GM12891 (cell line): ENCODE measurements around the gene RABL6.

Experiments used
- DNase-seq: peaks from one replicate; pipeline ENCODE4 v3.0.0; 2011; ENCODE audit warnings: low spot score; ENCODE audit not compliant: insufficient read length
- FAIRE-seq: peaks from 2 replicates; lab custom pipeline; 2011; peaks lifted over from hg19 to GRCh38; lab: Jason Lieb, UNC
- PAX5 ChIP-seq: IDR thresholded peaks from 2 replicates; pipeline ENCODE4 v1.6.1; 2011; ENCODE audit warnings: low read length, moderate library complexity, mild to moderate bottlenecking; ENCODE audit not compliant: insufficient read depth, severe bottlenecking
- POLR2A ChIP-seq: IDR thresholded peaks from 2 replicates; pipeline ENCODE4 v1.6.1; 2011; ENCODE audit warnings: low read depth, low read length, control low read depth
- POLR2AphosphoS5 ChIP-seq: IDR thresholded peaks from 2 replicates; pipeline ENCODE4 v1.6.1; 2011; ENCODE audit warnings: low read depth, low read length, control low read depth
- POU2F2 ChIP-seq: IDR thresholded peaks from 2 replicates; pipeline ENCODE4 v1.6.1; 2011; ENCODE audit warnings: low read depth, mild to moderate bottlenecking, control low read depth, low read length, moderate library complexity
- SPI1 ChIP-seq: IDR thresholded peaks from 2 replicates; pipeline ENCODE4 v1.6.1; 2011; ENCODE audit warnings: low read depth, low read length, control low read depth
- TAF1 ChIP-seq: IDR thresholded peaks from 2 replicates; pipeline ENCODE4 v1.6.1; 2011; ENCODE audit warnings: low read depth, low read length, control low read depth

RABL6 gene

DNA sequence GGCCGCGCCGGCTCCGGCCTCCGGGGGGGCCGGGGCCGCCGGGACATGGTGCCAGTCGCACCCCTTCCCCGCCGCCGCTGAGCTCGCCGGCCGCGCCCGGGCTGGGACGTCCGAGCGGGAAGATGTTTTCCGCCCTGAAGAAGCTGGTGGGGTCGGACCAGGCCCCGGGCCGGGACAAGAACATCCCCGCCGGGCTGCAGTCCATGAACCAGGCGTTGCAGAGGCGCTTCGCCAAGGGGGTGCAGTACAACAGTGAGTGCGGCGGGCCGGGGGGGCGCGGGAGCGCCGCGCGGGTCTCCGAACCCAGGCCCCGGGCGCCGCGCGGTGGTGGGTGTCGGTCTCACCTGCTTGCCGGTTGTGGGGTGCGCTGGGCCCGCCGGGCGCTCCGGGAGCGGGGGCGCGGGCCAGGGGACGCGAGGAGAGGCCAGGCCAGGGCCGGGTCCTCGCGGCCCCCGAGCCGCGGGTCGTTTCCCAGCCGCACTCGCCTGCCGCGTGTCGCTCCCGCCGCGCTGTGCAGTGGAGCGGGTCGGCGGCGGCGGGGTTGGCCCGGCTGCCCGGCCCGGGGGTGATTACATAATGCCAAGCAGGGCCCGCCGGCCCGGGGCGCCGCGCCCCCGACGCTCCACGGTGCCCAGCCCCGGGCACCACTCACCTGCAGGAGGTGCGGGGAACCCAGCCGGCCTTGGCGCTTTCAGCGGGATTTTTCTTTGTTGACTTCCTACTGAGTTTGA lies 492 bp downstream of the RABL6 start:
- DNase-seq (peak; percentile 57), FAIRE-seq (no peak)
- no peak for TF ChIP-seq SPI1
- peak; percentile 88 for TF ChIP-seq PAX5
- TF ChIP-seq TAF1 = peak; percentile 72

DNA sequence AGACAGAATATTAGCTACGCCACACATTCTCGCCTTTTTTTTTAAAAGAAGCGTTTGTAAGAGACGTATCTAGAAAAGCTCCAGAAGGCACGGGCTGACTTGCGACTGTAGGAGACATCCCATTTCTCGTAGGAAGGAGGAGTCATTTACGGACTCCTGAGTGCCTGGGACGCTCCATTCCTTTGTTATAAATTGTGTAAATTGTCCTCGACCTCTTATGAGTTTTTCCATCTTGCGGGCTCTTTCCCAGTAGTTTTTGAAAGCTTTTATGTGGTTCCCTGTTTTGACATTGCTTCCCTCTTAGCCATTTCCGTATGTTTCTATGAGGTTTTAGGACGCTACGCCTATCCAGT lies 1.0 kb downstream of the RABL6 start:
- no peak for DNase-seq

DNA sequence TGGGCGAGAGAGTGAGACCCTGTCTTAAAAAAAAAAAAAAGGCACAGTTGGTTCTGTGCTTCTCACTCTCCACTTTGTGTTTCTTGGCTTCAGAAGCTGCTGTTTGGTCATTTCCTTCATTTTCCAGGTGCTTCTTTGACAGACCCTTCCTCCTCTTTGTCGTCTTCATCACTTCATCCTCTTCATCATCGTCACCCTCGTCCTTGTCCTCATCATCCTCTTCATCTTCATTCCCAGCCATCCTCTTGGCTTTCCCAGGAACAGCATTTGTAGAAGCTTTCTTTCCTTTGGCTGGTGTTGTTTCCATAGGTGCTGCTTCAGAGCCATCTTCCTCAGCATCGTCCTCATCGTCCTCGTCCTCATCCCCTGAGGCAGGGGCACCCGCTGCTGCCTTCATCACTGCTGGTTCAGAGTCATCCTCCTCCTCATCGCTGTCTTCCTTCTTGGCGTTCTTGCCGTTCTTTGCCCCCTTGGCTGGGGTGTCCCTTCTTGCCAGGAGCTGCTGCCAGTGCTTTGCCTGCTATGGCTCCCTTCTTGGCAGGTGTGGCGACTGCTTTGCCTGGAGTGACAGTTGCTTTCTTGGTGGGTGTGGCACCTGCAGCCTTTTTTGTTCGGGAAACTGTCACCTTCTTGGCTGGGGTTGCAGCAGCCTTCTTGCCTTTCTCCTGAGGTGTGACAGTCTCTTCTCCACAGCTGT lies 7.1 kb downstream of the RABL6 start:
- TF ChIP-seq PAX5 (no peak), POLR2AphosphoS5 (no peak), TAF1 (no peak), POLR2A (no peak), POU2F2 (no peak), SPI1 (no peak)
- DNase-seq (no peak), FAIRE-seq (no peak)

More for the DNA sequence above, 1.0 kb downstream of the RABL6 start:
- TF ChIP-seq POLR2A = no peak
- TF ChIP-seq POU2F2 = no peak
- no peak for TF ChIP-seq POLR2AphosphoS5
- no peak for TF ChIP-seq PAX5
- TF ChIP-seq TAF1 = no peak
- TF ChIP-seq SPI1 = no peak
- FAIRE-seq = no peak

GRCh38 chr9:136815422-136815782 lies 7.7 kb downstream of the RABL6 start:
- FAIRE-seq (no peak), DNase-seq (no peak)
- no peak for TF ChIP-seq TAF1
- 0 out of 2 replicates have a peak, but pooled peaks have one; percentile 14 for TF ChIP-seq SPI1

- no peak for TF ChIP-seq TAF1
- TF ChIP-seq POU2F2 = no peak
- TF ChIP-seq PAX5 = no peak
- no peak for TF ChIP-seq POLR2AphosphoS5
- TF ChIP-seq SPI1 = no peak
- no peak for TF ChIP-seq POLR2A
- FAIRE-seq = no peak
- no peak for DNase-seq
Observed at GRCh38 chr9:136820971-136821825, 13.4 kb downstream of the RABL6 start.

- TF ChIP-seq POU2F2 = no peak
- TF ChIP-seq POLR2AphosphoS5 = no peak
- no peak for TF ChIP-seq PAX5
- no peak for TF ChIP-seq POLR2A
- no peak for TF ChIP-seq TAF1
- TF ChIP-seq SPI1 = no peak
- no peak for FAIRE-seq
- no peak for DNase-seq
Observed at GRCh38 chr9:136821826-136822544, 14.2 kb downstream of the RABL6 start.

- TF ChIP-seq POLR2A (no peak), POU2F2 (no peak)
- no peak for DNase-seq
- FAIRE-seq = no peak
Observed at GRCh38 chr9:136823136-136824046, 15.6 kb downstream of the RABL6 start.

GRCh38 chr9:136824496-136825225 lies 16.9 kb downstream of the RABL6 start:
- DNase-seq (no peak), FAIRE-seq (no peak)
- TF ChIP-seq POLR2A (no peak), POU2F2 (no peak), SPI1 (no peak), POLR2AphosphoS5 (no peak), TAF1 (no peak), PAX5 (no peak)
